ENCODE results near the gene KRTAP4-9.

Gene KRTAP4-9

GRCh38 chr17:41150026-41150425 lies 44.8 kb downstream of the KRTAP4-9 start:
- DNase-seq, result no peak
- H3K4me3 Mint-ChIP-seq, result no peak overlapping the region

GRCh38 chr17:41151525-41151924 lies 46.3 kb downstream of the KRTAP4-9 start:
- Mint-ChIP-seq H3K4me3 (no peak overlapping the region), H3K9me3 (no peaks in the 10 kb centered on the region), H3K27me3 (peaks cover 33 to 42% of the 10 kb centered on the region in 2 donors), H3K4me1 (ENCODE audit: low read depth in 2 of 2) (peaks cover 0 to 2% of the 10 kb centered on the region in 2 donors), H3K27ac (no peak overlapping the region), H3K36me3 (ENCODE audit: insufficient read depth) (peaks cover 3% of the 10 kb centered on the region)
- no peak for DNase-seq
- ATAC-seq (replicated peaks), result no peak

More at GRCh38 chr17:41150026-41150425, 44.8 kb downstream of the KRTAP4-9 start:
- ATAC-seq (replicated peaks), result no peak
- H3K27ac Mint-ChIP-seq, result no peak overlapping the region
- H3K4me1 Mint-ChIP-seq (ENCODE audit: low read depth in 2 of 2), result peaks cover 0 to 2% of the 10 kb centered on the region in 2 donors
- H3K9me3 Mint-ChIP-seq, result no peaks in the 10 kb centered on the region
- H3K36me3 Mint-ChIP-seq (ENCODE audit: insufficient read depth), result peaks cover 3% of the 10 kb centered on the region
- H3K27me3 Mint-ChIP-seq, result peaks cover 30% of the 10 kb centered on the region in 2 donors

- H3K4me1 Mint-ChIP-seq (ENCODE audit: low read depth in 2 of 2), result peaks cover 0 to 2% of the 10 kb centered on the region in 2 donors
- H3K9me3 Mint-ChIP-seq, result no peaks in the 10 kb centered on the region
- ATAC-seq (replicated peaks) (no peak), DNase-seq (no peak)
- no peak overlapping the region for H3K4me3 Mint-ChIP-seq
- H3K36me3 Mint-ChIP-seq (ENCODE audit: insufficient read depth), result peaks cover 3% of the 10 kb centered on the region
- H3K27ac Mint-ChIP-seq, result no peak overlapping the region
- peaks cover 50 to 58% of the 10 kb centered on the region in 2 donors for H3K27me3 Mint-ChIP-seq
These were observed 48.7 kb downstream of the KRTAP4-9 start for GRCh38 chr17:41153856-41154255.

All from effector memory CD8-positive, alpha-beta T cell (primary cell).